Measurements from ENCODE around the gene TBRG4.

TBRG4 gene

GRCh38 chr7:45089341-45089891 lies 22.1 kb downstream of the TBRG4 start:
- DNase-seq (ENCODE audit: low read depth in 2 of 2) = peak; percentile 20 to 37

DNA sequence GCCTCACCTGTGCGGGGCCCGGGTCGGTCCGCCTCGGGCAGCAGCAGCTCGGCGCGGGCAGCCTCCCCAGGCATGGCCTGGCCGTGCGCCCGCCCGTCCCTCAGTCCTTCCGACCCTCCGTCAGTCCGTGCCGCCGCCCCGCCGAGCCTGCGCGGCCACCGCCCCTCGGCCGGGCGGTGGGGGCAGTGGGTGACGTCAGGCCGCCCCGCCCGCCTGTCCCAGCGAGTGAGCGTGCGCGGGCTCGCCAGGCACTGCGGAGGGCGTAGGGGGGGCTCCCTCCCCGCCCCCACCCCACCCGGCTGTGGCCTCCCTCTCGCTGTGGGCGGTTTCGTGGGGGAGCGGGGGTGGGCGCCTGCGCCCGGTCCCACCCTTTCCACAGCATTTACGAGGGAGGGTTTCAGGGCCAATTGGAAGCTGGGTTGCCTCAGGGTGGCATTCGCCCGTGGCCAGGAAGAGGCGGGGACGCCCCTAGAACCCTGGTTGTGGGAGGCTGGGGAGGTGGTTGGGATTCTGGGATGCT lies 22.6 kb downstream of the TBRG4 start, which contains the start of gene NACAD:
Gene NACAD (minus strand): TSS at position 149 of the 520 bp plus-strand sequence. CDS start 75 bp downstream, at position 74.
- peak; percentile 9 to 18 for DNase-seq (ENCODE audit: low read depth in 2 of 2)

- DNase-seq (ENCODE audit: low read depth in 2 of 2) = no peak
Observed at GRCh38 chr7:45088146-45088701, 23.3 kb downstream of the TBRG4 start.

- no peak for DNase-seq (ENCODE audit: low read depth in 2 of 2)
Observed at GRCh38 chr7:45087301-45088145, 24.0 kb downstream of the TBRG4 start.

DNA sequence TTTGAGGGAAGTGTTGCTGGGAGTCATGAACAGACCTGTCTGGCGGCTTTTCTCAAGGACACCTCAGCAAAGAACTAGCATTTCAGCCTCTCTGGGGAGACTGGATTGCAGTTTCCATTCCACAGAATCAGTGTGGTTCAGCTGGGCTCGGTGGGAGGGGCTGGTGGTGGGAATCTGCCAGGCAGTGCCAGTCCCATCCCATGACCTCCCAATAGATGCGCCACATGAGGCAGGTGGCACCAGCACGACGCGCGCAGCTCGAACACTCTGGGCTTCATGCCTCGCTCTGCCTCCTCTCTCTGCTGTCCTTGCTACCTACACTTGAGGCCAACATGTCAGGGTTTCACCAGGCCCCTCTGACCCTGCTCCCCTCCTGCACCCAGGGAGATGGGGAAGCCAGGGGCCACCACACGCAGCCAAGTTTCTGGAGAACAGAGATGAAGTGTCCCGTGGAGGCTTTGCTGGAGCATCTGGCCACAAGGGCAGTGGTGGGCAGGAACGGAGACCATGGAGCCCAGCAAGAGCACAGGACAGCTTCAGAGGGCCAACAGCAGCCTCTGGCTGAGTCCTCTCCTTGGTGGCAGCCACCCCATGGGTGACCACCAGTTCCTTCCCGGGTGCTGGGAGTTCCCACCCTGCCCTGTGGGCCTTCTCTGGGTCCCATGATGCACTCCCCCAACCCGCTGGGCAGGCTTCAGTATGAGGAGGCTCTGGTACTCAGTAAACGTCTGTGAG lies 25.0 kb downstream of the TBRG4 start:
- DNase-seq (ENCODE audit: low read depth in 2 of 2) = no peak

GRCh38 chr7:45085619-45086200 lies 25.8 kb downstream of the TBRG4 start:
- DNase-seq (ENCODE audit: low read depth in 2 of 2) = no peak

- DNase-seq (ENCODE audit: low read depth in 2 of 2) = no peak
Observed at GRCh38 chr7:45084901-45085618, 26.4 kb downstream of the TBRG4 start.

DNA sequence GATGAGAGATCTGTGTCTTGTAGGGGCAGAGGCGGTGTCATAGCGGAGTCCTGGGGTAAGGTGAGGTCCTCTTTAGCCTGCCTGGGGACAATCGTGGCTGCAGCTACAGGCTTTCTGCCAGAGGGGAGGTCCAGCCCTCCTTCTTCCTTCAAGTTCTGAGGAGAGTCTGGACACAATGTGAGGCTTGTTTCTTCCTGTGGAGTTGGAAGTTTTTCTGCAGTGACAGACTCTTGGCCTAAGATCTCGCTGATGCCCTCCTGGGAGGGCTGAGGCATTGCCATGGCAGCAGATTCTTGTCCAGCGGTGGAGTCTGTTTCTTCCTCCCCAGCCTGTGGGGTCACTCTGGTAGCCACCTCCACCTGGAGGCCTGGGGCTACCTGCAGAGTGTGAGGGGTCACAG lies 27.2 kb downstream of the TBRG4 start:
- DNase-seq (ENCODE audit: low read depth in 2 of 2) = no peak

DNA sequence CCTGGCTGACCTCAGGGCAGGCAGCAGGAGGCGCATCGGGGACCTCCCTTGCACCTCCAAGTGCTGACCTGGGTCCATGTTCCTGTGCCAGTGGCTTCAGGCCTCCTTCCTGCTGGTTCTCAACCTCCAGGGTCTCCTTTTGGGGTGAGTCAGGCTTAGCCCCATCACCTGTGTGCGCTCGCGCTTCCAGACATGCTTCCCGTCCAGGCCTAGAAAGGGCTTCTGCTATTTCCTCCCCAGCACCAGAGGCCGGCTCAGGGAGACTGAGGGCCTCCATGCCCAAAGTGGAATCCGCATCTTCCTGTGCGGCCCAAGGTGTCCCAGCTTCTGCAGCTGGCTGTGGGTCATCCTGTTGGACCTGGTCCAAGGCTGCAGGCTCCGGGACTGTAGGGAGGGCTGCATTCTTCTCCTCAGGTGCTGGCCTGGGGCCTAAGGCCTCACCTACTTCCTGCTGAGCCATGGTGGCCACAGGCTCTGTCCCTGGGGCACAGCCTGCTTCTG lies 28.6 kb downstream of the TBRG4 start:
- DNase-seq (ENCODE audit: low read depth in 2 of 2) = no peak

DNA sequence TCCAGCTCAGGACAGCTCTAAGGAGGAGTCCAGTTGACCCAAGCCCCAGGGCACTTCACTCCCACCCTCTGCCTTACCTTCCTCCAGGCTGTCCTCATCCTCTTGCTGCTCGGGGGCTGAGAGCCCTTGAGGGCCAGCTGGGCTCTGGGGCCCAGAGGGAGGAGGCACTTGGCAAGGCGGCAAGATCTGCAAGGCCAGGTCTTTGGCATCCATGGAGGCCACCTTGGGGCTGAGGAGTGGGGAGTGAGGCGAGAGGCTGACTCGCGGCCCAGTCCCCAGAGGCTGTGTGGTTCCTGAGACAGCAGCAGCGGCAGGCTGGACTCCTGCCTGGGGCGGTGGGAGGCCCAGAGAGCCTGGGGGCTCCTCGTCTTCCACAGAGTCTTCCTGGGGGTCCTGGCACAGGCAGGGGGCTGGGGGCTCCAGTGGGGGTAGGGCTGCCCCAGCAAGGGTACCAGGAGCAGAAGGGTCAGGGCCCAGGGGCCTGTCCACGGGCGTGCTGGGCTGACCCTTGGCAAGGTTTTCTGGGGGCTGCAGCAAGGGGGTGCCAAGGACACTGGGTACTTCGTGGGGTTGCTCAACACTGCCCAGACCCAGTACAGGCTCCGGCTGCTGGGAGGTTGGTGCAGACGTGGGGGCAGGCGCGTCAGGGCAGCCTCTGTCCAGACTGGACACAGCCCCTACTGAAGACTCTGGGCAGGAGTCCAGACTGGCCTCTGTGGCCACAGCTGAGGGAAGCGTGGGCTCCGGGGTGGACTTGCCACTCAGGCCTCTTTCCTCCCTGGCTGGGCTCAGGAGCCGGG lies 29.3 kb downstream of the TBRG4 start:
- DNase-seq (ENCODE audit: low read depth in 2 of 2) = no peak

DNA sequence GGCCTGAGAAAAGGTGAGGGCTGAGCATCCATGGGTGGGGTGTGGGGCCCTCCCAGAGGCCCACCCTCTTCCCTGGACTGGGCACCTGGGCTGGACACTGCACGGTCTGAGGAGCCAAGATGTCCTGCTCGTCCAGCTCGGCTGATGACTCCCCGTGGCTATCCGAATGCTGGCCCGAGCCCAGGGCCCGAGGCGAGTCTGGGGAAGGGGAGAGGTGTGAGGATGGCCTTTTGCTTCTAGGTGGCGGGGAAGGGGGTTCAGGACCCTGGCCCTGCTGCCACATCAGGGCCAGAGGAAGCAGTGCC lies 29.9 kb downstream of the TBRG4 start:
- no peak for DNase-seq (ENCODE audit: low read depth in 2 of 2)

DNA sequence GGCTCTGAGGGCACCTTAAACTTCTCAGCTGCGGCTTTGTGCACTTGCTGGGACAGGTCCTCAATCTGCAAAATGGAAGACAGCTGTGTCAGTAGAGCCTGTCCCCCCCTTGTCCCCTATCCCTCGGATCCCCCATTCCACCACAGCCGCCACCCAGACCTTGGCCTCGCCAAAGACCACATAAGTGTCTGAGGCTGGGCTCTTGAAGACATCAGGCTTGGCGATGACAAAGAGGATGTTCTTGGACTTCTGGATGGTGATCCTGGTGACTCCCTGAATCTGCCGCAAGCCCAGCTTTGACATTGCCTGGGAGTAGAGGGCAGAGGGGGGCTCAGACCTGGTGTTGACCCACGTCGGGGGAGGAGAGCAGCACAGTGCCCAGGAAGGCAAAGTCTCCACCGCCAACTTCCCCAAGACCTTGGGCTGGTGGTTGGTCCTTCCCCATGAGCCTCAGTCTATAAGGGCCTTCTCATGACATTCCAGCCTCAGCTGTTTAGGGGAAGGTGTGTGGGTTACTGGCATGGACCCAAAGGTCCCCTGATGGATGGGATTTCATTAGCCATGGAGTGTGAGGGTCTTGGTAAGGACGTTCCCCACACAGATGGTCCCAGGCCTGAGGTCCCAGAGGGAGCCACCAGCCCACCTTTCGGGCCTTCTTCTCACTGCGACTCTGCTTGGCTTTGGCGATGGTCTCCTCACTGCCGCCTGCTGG lies 30.4 kb downstream of the TBRG4 start:
- DNase-seq (ENCODE audit: low read depth in 2 of 2) = no peak

GRCh38 chr7:45080265-45080957 lies 31.1 kb downstream of the TBRG4 start:
- no peak for DNase-seq (ENCODE audit: low read depth in 2 of 2)

- no peak for DNase-seq (ENCODE audit: low read depth in 2 of 2)
Observed at GRCh38 chr7:45078125-45078681, 33.3 kb downstream of the TBRG4 start.

- DNase-seq (ENCODE audit: low read depth in 2 of 2) = no peak
Observed at GRCh38 chr7:45077579-45077978, 33.9 kb downstream of the TBRG4 start.

DNA sequence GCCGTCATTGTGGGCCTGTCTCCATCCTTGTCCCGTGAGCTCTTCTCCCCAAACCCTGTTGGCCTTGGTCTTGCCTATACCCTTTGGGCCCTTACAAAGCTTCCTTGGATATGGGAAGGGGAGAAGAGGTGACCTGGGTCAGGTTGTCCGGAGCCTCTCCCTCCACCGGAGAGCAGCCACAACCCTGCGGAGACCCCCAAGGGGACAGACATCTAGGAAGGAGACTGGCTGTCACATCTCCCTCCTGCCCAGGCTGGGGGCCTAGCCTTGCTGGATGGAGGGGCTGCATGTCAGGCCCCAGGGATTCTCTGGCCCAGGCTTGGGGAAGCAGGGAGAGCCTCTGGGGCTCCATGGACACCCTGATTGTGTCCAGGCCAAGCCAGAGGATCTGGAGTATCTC lies 34.6 kb downstream of the TBRG4 start:
- DNase-seq (ENCODE audit: low read depth in 2 of 2) = no peak

DNA sequence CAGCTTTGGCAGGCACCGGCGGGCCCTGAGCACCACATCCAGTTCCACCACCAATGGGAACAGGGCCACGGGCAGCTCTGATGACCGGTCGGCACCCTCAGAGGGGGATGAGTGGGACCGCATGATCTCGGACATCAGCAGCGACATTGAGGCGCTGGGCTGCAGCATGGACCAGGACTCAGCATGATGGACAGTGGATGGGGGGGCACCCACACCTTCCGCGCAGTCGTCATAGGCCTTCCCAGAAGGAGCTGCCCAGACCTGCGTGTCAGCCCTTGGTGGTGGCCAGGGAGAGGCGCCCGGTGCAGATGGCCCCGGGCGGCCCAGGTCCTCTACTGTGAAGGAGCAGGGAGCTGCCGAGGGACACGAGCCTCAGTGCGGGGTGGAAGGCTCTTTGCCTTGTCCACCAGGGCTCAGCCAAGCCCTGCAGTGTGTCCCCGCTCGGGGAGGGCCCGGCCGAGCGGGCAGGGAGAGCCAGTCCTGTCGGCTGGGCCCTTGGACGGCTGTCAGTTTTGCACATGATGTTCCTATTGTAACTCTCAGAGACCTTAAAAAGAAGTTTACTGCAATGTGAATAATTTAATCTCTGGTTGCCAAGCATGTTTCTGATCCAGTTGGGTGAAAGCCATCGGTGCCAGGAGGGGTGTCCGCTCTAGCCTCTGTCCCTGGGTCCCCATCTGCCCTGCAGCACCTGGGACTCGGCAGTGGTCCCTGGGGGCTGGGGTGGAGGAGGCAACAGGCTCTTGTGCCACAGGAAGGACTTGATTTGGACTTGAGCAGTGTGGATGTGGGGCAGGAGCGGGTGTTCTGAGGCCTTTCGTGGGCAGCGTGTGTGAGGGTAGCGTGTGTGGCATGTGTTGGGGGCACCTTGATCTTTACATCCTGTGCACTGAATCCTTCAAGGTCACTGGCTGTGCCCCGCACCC lies 35.4 kb downstream of the TBRG4 start:
- DNase-seq (ENCODE audit: low read depth in 2 of 2) = no peak

DNA sequence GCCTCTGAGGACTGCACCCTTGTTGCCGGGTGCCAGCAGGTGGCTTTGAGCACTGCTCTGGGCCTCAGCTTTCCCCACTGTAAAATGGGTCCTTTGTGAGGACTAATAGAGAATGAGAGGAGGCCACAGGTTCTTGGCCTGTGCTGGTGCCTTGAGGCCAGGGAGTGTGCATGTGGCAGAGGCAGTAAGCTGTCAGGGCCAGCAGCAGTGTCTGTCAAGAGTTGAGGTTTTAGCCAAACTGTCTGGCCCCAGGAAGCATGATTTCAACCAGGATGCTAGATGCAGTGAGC lies 36.2 kb downstream of the TBRG4 start:
- no peak for DNase-seq (ENCODE audit: low read depth in 2 of 2)

All from stimulated activated CD4-positive, alpha-beta T cell treated with anti-CD3 and anti-CD28 coated beads, Interleukin-1b, Interleukin-23, amount 100 ng/mL, for 4 hours (primary cell).